HG03354 (cell line): ENCODE results near the gene CRISPLD2.
"Not testable (repeated sequence)": the region's sequence is repeated elsewhere in the genome, so short reads cannot be mapped to it uniquely, and the experiment has no call there.

Experiments
- ATAC-seq: cut with Tn5 transposase; IDR thresholded peaks from one replicate; pipeline ENCODE4 v1.9.1; 2021; ENCODE audit warnings: mild to moderate bottlenecking; ENCODE audit not compliant: unreplicated experiment, poor library complexity, severe bottlenecking

Gene CRISPLD2

DNA sequence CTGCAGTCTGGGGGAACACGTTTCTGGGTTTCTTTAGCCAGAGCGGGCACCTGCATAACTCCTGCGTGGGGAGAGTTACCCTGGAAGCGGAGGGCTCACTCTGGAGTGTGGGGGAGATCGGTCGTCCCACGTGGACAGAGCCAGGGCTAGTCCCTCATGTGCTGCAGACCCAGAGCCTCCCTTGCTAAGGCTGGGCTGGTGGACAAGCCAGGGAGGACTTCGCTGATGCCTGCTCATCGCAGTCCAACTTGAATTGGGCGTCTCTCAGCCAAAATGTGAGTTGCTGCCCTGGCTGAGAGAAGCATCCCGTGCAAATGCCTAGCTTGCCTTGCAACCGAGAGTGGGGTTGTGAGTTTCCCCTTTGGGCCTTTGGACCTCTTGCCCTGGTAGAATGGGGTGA is 986 bp downstream of the CRISPLD2 start:
- no peak for ATAC-seq

DNA sequence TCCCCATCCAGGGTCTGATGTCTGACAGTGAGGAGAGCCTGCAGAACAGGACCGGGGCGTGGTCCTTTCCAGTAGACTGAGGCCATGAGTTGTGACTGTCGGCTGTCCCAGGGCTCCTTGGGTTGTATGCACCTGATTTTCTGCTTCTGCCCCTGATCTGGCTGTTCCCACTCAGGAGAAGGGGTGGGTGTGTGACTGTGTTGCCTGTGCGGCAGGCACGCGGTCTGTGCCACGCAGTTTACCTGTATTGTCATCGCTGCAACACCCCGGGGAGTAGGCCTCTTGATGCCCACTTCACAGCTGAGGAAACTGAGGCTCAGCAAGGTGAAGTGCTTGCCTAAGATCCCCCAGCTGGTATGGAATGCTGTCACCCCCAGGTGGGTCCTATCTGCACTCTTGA is 1.4 kb downstream of the CRISPLD2 start:
- ATAC-seq = no peak

DNA sequence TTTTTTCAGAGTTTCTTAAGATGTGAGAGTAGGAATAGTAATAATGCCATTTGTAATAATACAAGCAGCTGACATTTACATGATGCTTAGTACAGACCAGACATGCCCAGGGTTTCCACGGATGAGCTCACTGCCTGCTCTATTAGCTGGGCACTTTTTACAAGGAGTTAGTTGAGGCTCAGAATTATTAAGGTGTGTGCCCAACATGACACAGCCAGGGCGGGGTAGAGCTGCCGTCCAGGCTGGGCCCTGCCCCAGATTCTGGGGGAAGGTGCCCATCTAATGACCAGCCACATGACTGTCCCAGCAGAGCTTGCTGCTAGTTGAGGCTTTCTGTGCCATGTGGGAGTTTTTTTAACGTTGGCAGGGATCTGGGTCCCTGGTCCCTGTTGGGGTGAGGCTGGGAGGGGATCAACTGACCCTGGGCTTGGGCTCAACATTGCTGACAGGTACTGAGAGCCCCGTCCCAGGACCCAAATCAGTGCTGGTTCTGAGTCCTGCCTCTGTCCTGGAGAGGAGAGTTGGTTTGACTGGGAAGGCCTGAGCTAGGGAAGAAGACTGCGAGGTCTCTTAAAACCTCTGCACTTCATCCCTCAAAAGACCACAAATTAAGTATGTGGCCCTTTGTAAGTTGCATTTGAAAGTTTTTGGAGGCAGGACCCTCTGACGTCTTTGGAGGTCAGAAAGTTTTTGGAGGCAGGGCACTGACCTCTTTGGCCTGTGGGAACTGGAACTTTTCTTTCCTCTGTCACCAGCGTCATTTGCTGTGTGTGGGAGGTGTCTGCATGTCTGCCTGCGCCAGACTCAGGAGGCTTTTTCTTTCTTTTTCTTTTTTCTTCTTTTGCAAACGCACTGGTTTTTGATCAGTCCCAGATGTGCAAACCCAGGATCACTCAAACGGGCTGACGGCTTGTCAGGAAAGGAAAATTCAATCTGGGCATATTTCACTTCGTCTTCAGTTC is 2.2 kb downstream of the CRISPLD2 start:
- no peak for ATAC-seq

DNA sequence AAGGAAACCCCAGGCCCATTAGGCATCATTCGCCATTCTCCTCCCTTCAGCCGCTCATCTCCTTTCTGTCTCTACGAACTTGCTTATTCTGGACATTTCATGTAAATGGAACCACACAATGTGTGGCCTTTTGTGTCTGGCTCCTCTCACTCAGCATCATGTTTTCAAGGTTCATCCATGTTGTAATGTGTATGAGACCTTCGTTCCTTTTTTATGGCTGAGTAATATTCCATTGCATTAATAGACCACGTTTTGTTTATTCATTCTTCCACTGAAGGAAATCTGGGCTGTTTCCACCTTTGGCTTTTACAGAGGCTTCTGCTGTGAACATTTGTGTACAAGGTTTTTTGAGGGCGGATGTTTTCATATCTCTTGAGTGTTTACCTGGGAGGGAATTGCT is 3.2 kb downstream of the CRISPLD2 start:
- no peak for ATAC-seq

DNA sequence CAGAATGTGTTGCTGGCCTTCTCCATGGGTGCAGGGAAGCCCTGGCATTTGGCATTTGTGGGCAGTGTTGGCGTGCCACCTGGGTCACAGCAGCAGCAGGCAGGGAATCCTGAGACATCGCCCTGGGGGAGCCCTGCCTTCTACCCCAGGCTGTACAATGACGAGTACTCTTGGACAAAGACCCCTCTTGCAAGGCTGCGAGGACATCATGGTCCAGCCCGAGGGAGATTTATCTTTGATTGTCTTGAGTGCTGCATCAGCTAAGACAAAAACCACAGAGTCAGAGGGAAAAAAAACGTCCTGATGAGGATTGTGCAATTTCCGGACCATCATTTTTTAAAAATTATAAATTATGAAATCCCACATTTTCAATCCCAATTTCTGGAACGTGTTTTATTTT is 3.7 kb downstream of the CRISPLD2 start:
- ATAC-seq = no peak

DNA sequence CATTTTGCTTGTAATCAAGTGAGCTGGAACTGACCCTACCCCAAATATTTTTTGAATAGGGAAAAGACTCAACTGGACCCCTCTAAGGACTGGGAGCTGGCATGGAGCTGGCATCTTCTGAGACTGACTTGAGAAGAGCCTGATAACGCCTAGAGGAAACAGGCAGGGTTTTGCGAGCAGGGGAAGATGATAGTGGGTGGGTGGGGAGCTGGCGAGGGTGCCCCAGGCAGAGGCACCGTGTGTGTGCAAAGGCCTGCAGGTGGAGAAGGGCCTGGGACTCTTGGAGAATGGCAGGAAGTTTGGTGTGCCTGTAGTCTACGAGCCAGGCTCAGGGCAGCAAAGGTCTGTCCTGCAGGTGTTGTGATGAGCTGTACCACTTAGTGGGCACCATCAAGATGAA is 4.1 kb downstream of the CRISPLD2 start:
- no peak for ATAC-seq

DNA sequence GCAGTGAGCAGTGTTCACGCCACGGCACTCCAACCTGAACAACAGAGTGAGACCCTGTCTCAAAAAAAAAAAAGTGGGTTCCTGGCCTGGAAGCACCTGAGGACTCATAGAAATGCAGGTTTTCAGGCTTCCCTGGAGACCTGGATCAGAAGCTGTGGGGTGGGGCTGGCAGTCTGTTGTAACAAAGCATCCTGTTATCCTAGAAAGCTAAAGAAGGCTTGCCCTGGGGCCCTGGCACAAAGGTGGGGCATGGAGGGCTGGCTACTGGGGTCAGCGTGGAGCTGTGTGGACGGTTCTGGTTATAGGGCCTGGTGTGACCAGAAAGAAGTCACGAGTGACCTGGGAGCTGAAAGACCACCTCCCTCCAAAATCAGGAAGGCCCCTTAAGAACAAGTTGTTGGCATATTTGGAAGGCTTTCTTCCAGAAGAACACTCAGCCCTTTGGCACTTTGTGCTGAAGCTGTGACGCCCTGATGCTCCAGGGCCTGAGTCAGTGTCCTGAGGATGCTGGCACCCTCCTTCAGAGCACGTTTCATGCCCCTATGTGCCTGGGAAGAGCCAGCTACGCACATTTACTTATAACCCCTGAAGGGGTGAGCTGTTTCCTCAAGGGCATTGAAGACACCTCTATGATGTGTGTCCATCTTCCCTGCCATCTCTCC is 6.2 kb downstream of the CRISPLD2 start:
- ATAC-seq = no peak

DNA sequence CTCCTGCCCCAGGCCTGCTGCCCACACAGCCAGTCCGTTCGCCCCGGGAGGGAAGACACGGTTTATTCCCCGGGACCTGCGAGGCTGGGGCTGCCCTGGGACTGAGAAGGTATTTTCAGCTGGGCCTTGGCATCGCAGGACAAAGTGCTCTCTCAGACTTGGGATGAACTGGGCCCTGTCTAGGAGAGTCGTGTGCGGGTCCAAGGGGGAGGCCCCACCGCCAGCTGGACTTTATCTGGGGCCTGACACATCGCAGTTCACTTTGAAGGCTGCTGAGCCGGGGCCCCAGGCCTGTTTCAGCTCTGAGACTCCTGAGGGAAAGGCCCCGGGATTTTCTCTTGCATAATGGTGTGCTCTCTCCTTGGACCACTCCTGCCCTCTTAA is 6.8 kb downstream of the CRISPLD2 start:
- ATAC-seq = no peak

DNA sequence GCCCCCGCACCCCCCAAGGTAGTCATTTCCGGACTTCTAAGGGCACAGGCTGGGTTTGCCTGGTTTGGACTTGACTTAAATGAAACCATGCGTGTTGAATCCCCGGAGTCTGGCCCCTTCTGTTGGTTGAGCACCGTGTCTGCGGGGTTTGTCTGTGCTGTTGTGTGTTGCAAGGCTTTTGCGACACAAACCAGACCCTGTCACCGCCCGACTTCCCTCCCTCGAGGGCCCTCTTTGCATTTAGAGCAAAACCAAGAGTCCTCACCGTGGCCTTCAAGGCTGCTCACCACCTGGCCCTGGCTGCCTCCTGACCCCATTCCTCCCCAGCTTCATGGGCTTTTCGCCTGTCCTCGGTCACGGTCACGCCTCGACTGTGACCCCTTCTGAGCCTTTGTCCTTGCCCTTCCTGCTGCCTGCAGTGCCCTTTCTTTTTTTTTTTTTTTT is 7.4 kb downstream of the CRISPLD2 start:
- no peak for ATAC-seq

DNA sequence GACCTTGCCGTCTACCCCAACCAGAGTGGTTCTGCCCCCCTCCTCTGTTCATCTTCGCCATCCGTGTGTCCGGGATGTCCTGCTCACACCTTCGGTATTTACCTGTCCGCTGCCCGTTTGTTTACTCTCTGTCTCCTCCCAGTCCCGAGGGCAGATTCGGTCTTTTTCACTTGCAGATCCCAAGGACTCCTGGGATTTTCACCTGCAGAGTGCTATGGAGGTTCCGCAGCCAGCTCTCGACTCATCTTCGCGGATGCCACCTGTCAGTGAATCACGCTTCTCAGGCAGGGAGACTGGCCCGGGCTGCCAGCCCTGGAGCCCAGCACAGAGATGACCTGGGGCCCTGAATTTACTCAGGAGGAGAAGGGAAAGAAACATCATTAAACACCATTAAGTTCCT is 8.1 kb downstream of the CRISPLD2 start:
- ATAC-seq = no peak

DNA sequence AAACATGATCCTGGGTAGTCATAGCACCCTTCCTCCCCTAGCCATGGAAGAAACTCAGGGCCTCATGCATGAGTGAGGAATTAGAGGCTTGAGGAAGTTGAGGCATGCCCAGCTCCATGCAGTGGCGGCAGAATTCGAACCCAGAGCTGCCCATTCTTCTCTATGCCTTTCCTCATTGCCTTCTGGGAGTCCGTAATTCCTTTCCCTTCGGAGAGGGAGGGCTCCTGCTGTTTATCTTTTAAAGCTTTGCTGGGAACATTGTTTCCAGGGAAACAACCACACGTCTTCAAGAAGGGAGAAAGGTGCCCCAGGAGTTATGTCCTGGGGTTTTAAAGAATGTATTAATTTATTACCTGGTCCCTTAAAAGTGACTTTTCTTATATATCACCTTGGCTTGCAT is 8.5 kb downstream of the CRISPLD2 start:
- ATAC-seq = no peak

DNA sequence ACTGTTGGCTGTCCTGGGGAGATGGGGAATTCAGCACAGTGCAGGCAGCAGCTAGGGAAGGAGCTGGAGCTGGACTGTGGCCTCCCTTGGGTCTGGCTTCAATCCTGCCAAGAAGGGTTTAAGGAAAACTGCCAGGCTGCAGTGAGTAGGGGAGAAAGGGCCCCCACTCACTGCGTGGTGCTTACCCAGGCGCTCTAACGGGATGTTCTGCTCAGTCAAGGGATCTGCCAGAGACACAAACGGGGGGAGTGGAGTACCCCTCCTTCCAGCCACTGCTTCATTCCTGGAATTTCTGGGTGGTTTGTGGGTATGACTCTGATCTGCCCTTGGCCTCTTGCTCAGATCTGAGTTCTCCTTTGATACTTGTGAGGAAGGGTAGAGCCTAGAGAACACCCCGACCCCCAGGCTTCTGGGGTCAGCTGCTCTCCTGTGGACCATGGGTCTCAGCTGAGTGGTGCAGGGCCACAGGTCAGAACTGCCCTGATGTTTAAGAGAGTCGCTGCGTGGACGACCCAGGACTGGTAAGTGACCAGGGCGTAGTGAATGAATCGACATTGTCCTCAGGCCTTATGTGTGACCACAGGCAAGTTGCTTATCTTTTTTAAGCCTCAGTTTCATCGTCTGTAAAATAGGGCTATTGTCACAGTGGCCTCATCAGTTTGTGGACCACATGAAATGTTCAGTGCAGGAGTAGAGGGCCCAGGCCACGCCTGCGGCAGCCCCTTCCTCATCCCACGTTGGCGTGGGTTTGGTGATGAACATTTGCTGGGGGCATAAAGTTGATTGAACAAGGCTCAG is 9.6 kb downstream of the CRISPLD2 start:
- no peak for ATAC-seq

DNA sequence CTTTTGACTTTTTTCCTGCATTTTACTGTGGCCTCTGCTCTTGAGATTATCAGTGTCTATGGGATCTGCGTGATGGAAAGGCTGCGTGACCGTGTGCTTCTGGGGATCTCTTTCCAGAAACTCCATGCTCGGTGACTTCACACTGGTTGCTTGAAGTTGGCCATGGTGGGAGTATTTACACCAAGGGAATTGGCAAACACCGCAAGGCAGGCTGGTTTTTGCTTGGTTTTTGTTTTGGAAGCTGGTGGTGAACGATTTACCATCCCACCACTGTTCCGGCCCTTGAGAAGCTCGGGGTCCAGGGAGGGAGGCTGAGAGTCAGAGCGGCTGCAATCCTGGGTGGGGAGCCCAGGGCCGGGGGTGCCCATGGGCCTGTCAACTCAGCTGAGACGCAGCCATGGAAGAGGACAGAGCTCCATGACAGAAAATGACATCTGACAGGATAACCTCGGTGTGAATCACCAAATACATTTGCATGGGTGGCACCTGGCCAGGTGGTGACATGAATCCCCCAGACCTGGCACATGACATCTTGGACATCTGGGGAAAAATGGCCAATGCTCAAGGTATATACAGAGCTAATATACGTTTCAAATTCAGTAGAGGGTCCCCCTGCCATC is 11.1 kb downstream of the CRISPLD2 start:
- ATAC-seq = no peak

DNA sequence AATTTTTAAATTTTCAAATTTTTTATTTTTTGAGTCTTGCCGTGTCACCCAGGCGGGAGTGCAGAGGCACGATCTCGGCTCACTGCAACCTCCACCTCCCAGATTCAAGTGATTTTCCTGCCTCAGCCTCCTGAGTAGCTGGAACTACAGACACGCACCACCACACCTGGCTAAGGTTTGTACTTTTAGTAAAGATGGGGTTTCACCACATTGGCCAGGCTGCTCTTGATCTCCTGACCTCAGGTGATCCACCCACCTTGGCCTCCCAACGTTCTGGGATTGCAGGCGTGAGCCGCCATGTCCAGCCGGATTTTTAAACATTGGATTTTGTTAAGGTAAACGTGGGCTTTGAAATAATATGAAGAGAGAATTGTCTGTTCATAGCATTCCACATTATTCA is 11.9 kb downstream of the CRISPLD2 start:
- not testable (repeated sequence) for ATAC-seq

DNA sequence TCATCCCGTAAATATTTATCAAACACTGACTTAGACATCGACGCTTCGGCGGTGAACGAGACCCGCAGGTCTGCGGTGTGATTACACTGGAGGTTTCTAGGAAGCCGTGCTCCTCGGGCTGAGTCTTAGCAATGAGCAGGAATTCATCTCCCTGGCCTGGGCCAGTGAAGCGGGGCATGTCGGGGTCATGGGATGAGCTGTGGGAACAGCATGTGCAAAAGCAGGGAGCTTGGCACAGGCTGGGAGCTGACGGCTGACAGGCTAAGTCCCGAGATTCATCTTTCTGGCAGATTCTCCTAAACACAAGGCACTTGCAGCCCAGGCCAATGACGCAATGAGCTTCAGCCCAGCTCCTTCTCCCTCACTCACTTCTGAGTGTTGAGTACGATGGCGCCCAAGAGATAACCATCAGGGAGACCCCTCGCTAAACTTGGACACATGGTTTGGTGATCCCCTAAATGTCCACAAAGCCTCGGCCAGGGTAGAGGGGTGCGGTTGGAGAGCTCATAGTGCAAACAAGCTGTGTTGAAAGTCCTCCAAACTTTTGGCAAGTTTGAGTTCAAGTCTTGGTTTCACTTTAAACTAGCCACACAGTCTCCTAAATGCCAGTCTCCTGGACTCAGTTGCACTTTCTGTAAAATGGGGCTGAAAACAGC is 12.8 kb downstream of the CRISPLD2 start:
- no peak for ATAC-seq

DNA sequence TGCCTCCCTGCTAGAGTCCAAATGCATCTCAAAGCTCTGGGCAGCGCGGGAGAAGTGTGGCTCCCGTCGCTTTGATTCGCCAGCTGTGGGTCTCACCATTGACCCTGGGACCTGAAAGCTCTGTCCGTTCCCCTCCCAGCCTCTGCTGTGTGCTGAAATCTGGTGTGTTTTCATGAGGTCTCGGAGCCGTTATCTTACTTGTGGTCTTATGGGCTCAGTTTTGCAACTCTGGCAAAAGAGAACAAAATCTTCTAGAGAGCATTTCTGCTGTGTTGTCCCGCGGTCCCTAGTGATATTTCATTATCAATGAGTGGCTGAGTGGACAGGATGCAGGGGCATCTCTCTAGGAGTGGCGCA is 13.3 kb downstream of the CRISPLD2 start:
- ATAC-seq = no peak

DNA sequence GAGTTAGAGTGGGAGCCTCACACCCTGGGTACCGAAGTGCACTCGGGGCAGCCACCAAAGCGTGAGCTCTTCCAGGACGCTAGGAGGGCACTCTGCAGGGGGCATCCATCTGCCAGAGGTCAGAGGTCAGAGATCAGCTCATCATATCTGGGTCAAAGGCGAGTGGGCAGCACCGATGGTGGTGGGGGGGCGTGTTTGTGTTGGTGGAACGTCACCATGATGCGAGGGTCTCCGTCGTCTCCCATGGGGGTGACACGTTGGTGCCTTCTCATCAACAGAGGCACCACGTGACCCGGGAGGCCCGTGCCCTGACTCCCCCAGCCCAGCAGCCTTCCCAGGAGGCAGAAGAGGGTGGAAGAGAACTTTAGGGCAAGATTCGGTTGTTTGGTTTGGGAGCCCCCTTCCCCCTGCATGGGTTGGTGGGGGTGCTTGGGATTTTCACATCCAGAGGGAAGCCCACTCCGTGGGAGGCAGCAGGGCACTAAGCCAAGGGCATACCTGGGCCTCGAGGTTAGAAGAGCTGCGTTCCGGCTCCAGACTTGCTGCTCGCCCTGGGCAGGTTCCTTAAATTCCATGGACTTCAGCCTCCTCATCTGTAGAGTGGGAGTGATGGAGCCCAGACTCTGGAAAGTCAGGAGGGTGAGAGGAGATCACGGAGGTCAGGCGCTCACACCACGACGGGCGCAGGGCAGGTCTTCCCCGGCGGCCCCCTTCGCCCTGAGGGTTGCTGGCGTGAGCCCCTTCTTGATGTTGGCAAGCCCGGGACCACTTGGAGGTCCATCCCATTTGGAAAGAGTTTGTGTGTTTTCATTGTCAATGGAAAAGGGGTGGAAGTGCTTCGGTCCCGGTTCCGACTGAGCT is 14.0 kb downstream of the CRISPLD2 start:
- no peak for ATAC-seq

DNA sequence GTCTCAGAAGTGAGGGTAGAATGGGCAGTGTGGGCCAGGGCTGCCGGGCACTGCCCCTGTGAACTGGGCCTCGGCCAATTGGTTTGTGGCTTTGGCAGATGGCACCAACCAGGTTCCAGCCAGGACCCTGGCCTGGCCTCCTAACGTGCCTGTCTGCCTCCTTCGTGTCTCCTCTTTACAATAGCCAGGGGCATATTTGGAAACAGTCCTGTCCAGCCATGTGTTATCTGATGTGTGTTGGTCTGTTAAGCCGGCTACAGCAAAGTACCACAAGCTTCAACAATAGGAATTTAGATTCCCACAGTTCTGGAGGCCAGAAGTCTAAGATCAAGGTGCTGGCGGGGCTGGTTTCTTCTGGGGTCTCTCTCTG is 14.6 kb downstream of the CRISPLD2 start:
- ATAC-seq = no peak

DNA sequence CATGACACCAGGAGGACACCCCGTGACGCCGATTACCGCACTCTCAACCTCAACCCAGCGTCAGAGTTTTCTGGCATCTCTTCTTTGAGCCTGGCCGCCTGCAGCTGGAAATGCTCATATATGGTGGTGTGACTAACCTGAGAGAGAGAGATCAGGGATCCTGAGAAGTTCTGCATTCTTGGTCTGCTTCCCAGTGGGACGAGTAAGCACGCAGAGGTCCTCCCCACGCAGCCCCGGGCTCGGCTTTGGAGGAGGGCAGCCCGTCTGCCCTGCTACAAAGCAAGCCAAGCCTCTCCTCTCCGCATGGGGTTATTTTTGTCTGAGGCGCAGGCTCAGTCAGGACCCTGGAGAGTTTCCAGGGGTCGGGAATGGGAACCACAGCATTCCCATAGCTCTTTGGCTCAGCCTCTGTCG is 16.5 kb downstream of the CRISPLD2 start:
- ATAC-seq = no peak
